ENCODE data around the gene CD6. TPM values are rescaled to one million over a fixed set of nuclear protein-coding genes. Genes with fewer than 3 reads are reported as not detected.

CD6 gene
- total and polyA plus RNA-seq, 10 of the 15 experiments (the other 5 are each of a cell fraction or from before 2014, with no cell fraction given), result 0.37 to 17.6 (median 6.2) TPM

DNA sequence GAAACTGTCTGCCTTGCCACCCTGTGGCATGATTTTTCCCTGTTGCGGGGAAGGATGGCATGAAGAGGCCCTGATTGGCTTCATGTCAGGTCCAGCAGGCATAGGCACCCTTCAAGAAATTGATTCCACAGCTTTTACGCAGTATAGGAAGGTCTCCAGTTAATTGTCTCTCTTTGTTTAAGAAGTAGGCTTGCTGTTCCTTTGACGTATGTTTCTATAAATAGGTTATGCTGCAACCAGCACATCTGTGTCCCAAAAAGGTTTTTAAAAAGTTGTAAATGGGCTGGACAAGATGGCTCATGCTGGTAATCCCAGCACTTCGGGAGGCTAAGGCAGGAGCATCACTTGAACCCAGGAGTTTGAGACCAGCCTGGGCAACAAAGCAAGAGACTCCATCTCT lies 62.6 kb downstream of the CD6 start (continued):
- TF ChIP-seq RELB (IDR thresholded peaks at IDR 0.05; ENCODE audit: low read depth) (no peak), MYB (IDR thresholded peaks at IDR 0.05; ENCODE audit: borderline replicate concordance, low read depth, low read length) (no peak)

DNA sequence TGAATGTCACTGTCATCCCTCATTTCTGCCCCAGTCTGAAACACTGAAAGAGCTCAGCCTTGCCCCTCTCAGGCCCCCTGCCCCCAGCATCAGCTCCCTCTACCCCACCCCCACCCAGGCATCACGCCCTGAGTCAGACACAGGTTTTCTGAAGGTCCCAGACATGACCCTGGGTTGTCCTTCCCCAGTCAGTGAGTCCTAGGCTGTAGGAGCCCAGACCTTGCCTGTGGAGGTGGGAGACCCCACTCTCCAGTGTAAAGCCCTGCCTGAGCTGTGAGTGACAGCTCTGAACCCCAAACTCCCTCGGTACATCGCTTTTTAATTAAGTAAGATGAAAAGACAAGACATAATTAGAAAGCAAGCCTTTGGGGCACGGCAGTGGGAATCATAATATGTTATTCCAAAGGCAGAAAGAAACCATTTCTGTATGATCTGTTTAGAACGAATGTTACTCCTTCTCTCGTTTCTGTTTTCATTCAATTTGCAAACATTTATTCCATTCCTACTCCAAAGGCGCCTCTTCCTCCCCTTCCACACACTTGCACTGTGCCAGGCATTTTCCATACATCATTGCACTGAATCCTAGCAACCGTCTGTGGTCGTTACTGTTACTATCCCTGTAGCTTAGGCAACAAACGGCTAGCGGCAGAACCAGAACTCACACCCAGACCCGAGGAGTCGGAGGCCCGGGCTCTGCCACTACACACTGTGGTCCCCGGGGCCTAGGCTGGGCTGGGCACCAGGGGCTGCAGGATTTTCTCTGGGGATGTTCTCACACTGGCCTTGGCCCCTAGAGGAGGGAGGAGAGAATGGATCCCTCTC lies 63.4 kb downstream of the CD6 start:
- no peak overlapping the region for H3K4me2 ChIP-seq (ENCODE audit: control insufficient read depth, insufficient read depth)
- H3K27ac ChIP-seq (ENCODE audit: control insufficient read depth, insufficient read depth), result no peak overlapping the region
- H3K4me3 ChIP-seq, result no peak overlapping the region
- POLR2A ChIA-PET, result no interaction called here
- H2AFZ ChIP-seq (ENCODE audit: control insufficient read depth, low read depth, low read length), result no peak overlapping the region
- SMC1A ChIA-PET (ENCODE audit: uncharacterized antibody, unreplicated experiment), result interaction anchor here (0.5 kb wide), 1 partner anchor 18 kb away, joined by 3 read pairs; no protein-coding TSS in a partner anchor
- CTCF ChIA-PET, result no interaction called here
- 87% methylated on average over 14 of the region's 15 CpGs for WGBS (ENCODE audit: insufficient coverage, insufficient replicate concordance, low lambda C conversion rate, missing lambda C conversion rate)
- no peaks in the 10 kb centered on the region for H3K27me3 ChIP-seq (replicated peaks in 1 of 2; ENCODE audit: control insufficient read depth in 2 of 2, insufficient read depth in 2 of 2, low read length in 1 of 2)
- FAIRE-seq (no peak), ATAC-seq (no peak), DNase-seq (ENCODE audit: low read depth, low spot score) (no peak)
- H3K9ac ChIP-seq (ENCODE audit: control insufficient read depth, insufficient read depth, low read length), result no peak overlapping the region
- no peaks in the 10 kb centered on the region for H3K79me2 ChIP-seq (ENCODE audit: control insufficient read depth, insufficient read depth, low read length)
- peaks cover 0 to under 1% of the 10 kb centered on the region in 2 experiments; a peak in 2 of 4 replicates for H3K36me3 ChIP-seq (ENCODE audit: control insufficient read depth in 2 of 2, insufficient read depth in 2 of 2, low read length in 1 of 2)
- RAD21 ChIA-PET (ENCODE audit: unreplicated experiment), result no interaction called here
- BruUV-seq (replicated peaks), result no TSS peak
- H3K4me1 ChIP-seq (ENCODE audit: control insufficient read depth, insufficient read depth, low read length), result no peaks in the 10 kb centered on the region
- H3K9me3 ChIP-seq (replicated peaks; ENCODE audit: control insufficient read depth, insufficient read depth, low read length), result no peaks in the 10 kb centered on the region
- intact Hi-C loops (cut with micrococcal nuclease; ENCODE audit: unreplicated experiment) (no loop called here), in situ Hi-C loops (cut with MboI) (no loop called here)
- H4K20me1 ChIP-seq (ENCODE audit: control insufficient read depth, insufficient read depth), result no peaks in the 10 kb centered on the region
- TF ChIP-seq SMAD1 (IDR thresholded peaks at IDR 0.05; ENCODE audit: low read depth, partially characterized antibody) (no peak), ZNF207 (IDR thresholded peaks at IDR 0.05; ENCODE audit: borderline replicate concordance) (no peak), MYB (IDR thresholded peaks at IDR 0.05; ENCODE audit: borderline replicate concordance, low read depth, low read length) (no peak), TARDBP (IDR thresholded peaks at IDR 0.05; ENCODE audit: borderline replicate concordance) (no peak), ZBTB11 (CRISPR knock-in tag; IDR thresholded peaks at IDR 0.05) (no peak), BHLHE40 (IDR thresholded peaks at IDR 0.05; ENCODE audit: borderline replicate concordance in 1 of 2, low read depth in 2 of 2, low read length in 1 of 2) (no peak), BMI1 (IDR thresholded peaks at IDR 0.05; ENCODE audit: borderline replicate concordance) (no peak), DPF2 (IDR thresholded peaks at IDR 0.05) (no peak), CUX1 (IDR thresholded peaks at IDR 0.05; ENCODE audit: insufficient replicate concordance, low read depth, low read length) (no peak), SIN3A (IDR thresholded peaks at IDR 0.05; ENCODE audit: low read depth, low read length) (no peak)
